Measurements from ENCODE around the gene GRK6.
A peak's percentile ranks its signal among the peaks of the same experiment; 100 is the strongest.

The GRK6 gene

DNA sequence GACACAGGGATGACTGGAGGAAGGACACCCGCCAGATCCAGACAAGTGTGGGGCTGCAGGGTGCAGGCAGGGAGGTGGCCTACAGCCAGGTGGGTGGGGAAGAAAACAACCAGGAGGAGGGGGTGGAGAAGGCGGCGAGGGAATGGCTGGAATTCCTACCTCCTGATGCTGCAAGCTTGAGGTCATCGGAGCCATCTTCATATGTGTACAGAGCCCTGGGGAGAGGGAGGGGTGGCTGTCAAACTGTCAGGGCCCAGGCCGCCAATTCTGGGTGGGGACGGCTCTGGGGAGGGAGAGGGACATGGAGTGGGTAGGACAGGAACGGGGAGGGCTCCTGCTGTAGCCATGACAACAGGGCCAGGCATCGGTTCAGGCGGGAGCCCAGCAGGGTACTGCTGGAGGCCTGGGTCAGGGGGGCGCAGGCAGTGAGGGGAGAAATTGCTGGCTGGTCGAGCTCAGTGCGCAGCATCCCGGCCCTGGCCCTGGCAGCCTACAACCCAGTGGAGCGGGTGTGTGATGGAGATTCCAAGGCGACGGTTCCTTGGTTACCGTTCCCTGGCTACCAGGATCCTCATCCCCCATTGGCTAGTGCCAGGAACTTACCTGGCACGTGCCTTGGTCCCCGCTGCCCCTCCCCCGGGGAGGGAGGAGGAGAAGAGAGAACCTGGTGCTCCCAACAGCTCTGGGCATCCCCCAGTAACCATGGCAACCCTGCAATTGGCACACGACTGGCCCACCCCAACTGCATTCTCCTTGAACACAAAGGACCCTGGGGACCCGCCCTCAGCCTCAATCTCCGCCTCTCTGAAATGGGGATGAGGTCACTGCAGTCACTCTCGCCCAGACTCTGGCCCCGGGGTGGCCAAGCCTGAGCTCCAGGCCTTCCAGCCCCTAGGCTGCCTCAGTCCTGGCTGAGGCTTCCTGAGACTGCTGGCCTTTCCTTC, 42.5 kb downstream of the GRK6 start:
- H3K36me3 Mint-ChIP-seq (ENCODE audit: low read depth), result no peaks in the 10 kb centered on the region
- H3K4me3 Mint-ChIP-seq, result no peak overlapping the region
- no peaks in the 10 kb centered on the region for H3K9me3 Mint-ChIP-seq
- no peak overlapping the region for H3K27ac Mint-ChIP-seq
- peaks cover 5% of the 10 kb centered on the region for H3K4me1 Mint-ChIP-seq (ENCODE audit: low read depth)
- peaks cover 3% of the 10 kb centered on the region for H3K27me3 Mint-ChIP-seq (ENCODE audit: low read depth)

DNA sequence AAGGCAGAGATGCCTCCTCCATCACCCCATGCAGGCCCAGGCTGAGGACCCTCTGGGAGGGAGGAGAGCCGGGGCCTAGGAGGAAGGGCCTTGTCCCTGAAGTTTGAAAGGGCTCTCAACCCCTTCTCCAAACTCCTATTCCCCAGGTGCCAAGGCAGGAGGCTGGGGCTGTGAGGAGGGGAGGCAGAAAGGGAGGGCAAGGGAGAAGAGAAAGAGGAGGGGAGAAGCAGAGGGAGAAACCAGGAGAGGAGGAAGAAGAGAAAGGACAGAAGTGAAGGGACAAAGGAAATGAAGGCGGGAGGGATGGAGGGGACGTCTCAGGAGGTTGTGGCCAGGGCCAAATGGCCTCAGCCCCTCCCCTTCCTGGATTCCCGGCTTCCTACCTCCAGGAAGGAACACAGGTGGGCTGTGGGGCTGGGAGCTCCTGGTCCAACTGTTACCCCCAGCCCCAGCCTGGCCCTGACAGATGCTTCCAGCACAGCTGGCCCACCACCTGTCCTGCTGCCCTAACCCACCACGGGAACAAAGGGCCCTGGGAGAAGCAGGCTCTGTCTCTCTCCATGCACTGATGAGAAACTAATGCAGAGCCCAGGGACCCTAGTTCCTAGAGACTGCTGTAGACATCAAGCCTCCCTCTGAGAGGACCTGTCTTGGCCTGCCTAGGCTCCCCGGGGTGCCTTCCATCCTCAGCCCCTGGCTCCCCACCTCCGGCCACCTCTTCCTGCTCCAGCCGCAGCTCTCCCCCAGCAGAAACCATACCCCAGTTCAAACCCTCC, 43.5 kb downstream of the GRK6 start:
- Mint-ChIP-seq H3K9me3 (no peaks in the 10 kb centered on the region), H3K4me3 (no peak overlapping the region), H3K27me3 (ENCODE audit: low read depth) (peaks cover 11% of the 10 kb centered on the region), H3K27ac (no peak overlapping the region), H3K36me3 (ENCODE audit: low read depth) (no peaks in the 10 kb centered on the region), H3K4me1 (ENCODE audit: low read depth) (peaks cover 8% of the 10 kb centered on the region)

DNA sequence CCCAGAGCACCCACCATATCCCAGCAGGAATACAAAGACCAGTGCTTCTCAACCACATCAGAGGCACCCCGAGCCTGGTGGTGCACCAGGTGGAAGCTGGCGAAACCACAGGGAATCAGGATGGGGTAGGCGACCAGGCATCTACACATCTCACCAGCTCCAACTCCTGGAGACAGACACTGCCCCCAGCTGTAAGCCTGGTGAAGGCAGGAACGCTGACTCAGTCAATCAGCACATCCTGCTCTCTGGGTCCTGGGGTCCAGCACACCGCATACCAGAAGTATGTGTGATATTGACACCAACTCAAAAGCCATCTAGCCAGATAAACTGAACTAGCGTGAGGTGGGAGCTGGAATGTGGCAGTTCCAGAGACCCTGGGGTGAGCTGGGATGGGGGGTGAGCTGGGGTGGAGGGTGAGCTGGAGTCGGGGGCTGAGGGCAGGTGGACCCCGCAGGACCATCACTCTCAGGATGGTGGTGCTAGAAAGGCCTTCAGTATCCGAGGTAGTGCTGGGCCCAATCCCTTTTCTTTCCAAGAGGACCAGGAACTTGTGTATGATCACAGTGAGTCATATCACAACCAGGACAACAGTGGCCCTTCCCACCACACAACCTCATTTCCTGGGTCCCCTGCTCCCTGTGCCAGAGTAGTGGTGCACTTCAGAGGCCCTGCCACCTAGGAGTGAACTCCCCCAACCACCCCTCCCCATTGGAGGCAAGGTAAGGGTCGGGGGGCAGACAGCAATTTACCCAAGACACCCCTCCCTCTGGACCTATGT, 44.5 kb downstream of the GRK6 start:
- H3K9me3 Mint-ChIP-seq, result no peaks in the 10 kb centered on the region
- peaks cover 11% of the 10 kb centered on the region for H3K27me3 Mint-ChIP-seq (ENCODE audit: low read depth)
- no peak overlapping the region for H3K4me3 Mint-ChIP-seq
- H3K27ac Mint-ChIP-seq, result no peak overlapping the region
- H3K36me3 Mint-ChIP-seq (ENCODE audit: low read depth), result no peaks in the 10 kb centered on the region
- peaks cover 16% of the 10 kb centered on the region for H3K4me1 Mint-ChIP-seq (ENCODE audit: low read depth)

DNA sequence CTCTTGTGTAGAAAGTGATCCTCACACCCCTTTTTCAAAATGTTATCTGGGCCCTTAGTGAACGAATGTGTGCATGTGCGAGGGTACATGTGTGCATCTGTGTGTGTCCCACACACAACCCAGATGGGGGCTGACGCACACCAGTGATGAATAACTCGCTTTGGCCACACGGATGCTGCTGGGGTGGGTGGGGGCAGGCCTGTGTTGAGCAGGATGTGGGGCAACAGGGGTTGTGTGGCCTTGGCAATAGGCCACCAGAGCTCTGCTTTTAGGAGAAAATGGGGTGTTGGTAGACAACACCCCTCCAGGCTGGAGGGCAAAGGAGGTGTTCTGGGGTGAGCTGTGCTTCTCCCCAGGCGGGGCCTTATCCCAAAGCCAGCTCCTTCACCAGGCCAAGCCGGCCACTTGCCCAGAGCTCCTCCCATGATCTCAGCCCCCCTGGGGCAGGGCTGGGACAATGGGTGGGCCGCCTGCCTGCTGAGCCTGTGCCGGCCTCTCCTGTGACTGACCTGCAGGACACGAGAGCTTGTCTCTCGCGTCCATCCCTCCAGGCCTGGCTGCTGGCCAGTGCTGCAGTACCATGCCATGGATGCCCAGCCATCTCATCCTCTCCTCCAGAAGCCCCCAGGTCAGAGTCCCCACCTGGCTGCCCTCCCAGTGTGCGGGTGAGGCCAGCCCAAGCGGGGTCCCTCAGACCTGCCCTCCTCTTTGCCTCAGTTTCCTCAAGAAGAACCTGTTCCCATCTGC, 45.3 kb downstream of the GRK6 start:
- no peak overlapping the region for H3K27ac Mint-ChIP-seq

DNA sequence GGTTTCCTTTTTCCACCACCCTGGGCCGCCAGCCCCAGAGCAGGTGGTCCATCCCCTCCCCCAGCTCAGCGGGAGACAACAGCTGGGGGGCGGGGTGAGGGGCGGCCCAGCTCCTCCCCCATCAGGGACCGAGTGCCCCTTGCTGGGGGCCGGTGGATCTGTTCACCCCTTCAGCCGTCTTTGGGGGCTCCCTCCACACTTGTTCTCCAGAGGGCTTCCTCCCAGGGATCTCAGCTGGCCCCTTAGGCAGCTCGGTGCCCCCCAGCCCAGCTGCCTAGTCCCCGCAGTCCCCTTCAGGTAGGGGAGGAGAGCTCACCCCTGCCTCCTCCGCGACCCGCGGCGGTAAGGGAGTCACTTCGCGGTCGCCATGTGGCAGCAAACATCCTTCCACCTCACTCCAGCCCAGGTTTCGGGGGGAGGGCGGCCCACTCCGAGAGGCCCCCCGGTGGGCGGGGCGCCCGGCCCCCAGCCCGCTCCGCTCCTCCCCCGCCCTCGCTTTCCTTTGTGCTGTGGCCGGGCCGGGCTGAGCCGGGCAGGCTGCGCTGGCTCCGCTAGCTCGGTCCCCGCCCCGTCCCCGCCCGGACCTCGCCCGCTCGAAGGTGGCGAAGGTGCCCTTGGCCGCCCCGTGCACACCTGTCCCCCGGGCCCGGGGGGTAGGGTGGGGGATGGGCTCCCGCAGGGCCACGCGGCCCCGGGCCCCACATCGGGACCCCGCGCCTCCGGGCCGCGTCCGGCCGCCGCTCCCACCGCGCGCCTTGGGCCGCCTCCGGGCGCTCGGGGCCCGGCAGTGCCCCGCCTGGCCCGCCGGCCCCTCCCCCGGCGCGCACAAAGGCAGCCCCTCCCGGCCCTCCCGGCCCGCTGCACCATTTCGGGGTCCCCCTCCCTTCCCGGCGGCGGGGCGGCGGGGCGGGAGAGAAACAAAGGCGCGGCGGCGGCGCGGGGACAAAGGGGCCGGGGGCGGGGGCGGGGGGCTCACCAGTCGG, 46.3 kb downstream of the GRK6 start:
- no peaks in the 10 kb centered on the region for H3K36me3 Mint-ChIP-seq (ENCODE audit: low read depth)
- H3K4me3 Mint-ChIP-seq, result peak overlapping the region; percentile 25
- H3K27ac Mint-ChIP-seq, result no peak overlapping the region
- H3K9me3 Mint-ChIP-seq, result no peaks in the 10 kb centered on the region
- H3K4me1 Mint-ChIP-seq (ENCODE audit: low read depth), result peaks cover 20% of the 10 kb centered on the region
- peaks cover 11% of the 10 kb centered on the region for H3K27me3 Mint-ChIP-seq (ENCODE audit: low read depth)

More for the DNA sequence above, 45.3 kb downstream of the GRK6 start:
- H3K27me3 Mint-ChIP-seq (ENCODE audit: low read depth), result peaks cover 11% of the 10 kb centered on the region
- H3K36me3 Mint-ChIP-seq (ENCODE audit: low read depth), result no peaks in the 10 kb centered on the region
- H3K4me1 Mint-ChIP-seq (ENCODE audit: low read depth), result peaks cover 20% of the 10 kb centered on the region
- H3K9me3 Mint-ChIP-seq, result no peaks in the 10 kb centered on the region
- H3K4me3 Mint-ChIP-seq, result no peak overlapping the region

DNA sequence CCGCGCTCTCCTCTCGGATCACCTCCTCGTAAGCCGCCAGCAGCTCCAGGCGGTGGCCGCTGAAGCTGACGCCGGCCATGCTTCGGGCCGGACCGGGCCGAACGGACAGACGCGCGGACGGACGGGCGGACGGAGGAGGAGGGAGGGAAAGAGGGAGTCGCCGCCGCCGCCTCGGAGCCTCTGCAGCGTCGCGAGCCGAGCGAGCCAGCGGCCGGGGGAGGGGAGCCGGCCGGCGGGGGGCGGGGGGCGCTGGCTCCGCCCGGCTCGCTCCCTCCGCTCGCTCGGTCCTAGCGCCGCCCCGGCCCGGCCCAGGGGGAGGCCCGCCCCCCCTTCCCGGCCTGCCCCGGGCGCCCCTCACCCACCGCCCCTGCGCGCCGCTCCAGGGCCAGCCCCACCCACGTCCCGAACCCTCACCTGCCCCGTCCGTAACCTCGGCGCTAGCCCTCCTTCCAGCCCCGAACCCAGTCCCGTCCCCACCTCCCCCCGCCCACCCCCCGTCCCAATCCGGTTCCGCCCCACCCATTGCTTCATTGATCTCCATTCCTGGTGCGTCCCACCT, 47.0 kb downstream of the GRK6 start, which contains the start of gene DBN1:
Gene DBN1 (minus strand): TSS at position 192 of the 559 bp plus-strand sequence. CDS start 113 bp downstream, at position 79.
- peaks cover 11% of the 10 kb centered on the region for H3K27me3 Mint-ChIP-seq (ENCODE audit: low read depth)
- H3K9me3 Mint-ChIP-seq, result no peaks in the 10 kb centered on the region
- no peak within 1 kb of the TSS for H3K27ac Mint-ChIP-seq
- H3K4me3 Mint-ChIP-seq, result peak within 1 kb of the TSS; percentile 84
- H3K4me1 Mint-ChIP-seq (ENCODE audit: low read depth), result peaks cover 20% of the 10 kb centered on the region
- H3K36me3 Mint-ChIP-seq (ENCODE audit: low read depth), result no peaks in the 10 kb centered on the region

DNA sequence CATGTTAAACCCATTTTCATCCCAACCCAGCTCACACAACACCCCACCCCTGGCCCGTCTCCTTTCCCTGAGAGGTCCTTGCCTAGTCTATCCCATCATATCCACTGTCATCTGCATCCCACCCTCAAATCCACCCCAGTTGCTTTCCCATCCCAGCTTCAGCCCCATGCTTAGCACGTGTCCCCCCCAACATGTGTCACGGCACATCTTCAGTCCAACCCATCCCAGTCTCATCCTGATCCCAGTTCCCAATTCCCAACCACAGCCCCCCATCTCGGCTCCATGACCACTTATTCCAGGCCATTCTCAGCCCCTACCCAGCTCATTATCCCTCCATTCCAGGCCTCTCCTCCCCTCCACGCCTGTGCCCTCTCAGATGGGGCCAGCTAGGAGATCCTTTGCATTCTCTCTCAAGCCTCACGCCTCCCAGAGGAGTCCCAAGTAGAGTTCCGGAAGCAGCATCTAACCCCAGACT, 47.6 kb downstream of the GRK6 start:
- H3K27me3 Mint-ChIP-seq (ENCODE audit: low read depth), result peaks cover 11% of the 10 kb centered on the region
- no peaks in the 10 kb centered on the region for H3K9me3 Mint-ChIP-seq
- no peak overlapping the region for H3K27ac Mint-ChIP-seq
- H3K4me1 Mint-ChIP-seq (ENCODE audit: low read depth), result peaks cover 25% of the 10 kb centered on the region
- peak overlapping the region; percentile 84 for H3K4me3 Mint-ChIP-seq
- H3K36me3 Mint-ChIP-seq (ENCODE audit: low read depth), result peaks cover 3% of the 10 kb centered on the region

DNA sequence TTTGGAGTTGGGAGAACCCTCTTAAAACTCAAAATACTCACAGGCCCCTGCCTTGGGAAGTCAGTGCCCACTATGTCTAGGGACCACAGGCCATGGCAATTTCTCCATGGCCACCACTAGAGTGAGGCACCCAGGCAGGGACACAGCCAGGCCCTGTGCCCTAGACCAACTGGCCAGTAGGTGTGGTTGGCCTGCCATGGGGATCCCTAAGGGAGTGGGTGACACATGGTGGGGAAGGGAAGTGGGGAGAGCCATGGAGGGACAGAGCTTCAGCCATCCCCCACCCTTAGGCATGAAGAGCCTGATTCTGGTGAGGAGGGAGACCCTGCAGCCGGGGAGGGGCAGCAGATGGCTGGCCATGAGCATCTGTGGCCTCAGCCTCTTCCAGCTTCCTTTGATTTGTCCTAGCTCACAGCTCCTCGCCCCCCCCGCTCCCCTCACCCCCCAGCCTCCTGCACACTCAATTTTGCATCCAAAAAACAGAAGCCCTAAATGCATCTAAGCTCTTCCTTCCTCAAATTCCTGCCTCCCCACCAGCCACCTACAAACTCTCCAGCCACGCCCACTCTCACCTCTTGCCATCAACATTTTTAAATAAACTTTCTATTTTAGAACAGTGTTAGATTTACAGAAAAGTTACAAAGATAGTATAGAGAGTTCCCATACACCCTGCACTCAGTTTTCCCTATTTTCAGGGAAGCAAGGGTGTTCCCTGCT, 48.5 kb downstream of the GRK6 start:
- Mint-ChIP-seq H3K27ac (no peak overlapping the region), H3K4me1 (ENCODE audit: low read depth) (peaks cover 34% of the 10 kb centered on the region), H3K4me3 (peak overlapping the region; percentile 84), H3K27me3 (ENCODE audit: low read depth) (peaks cover 11% of the 10 kb centered on the region), H3K36me3 (ENCODE audit: low read depth) (peaks cover 5% of the 10 kb centered on the region), H3K9me3 (no peaks in the 10 kb centered on the region)

DNA sequence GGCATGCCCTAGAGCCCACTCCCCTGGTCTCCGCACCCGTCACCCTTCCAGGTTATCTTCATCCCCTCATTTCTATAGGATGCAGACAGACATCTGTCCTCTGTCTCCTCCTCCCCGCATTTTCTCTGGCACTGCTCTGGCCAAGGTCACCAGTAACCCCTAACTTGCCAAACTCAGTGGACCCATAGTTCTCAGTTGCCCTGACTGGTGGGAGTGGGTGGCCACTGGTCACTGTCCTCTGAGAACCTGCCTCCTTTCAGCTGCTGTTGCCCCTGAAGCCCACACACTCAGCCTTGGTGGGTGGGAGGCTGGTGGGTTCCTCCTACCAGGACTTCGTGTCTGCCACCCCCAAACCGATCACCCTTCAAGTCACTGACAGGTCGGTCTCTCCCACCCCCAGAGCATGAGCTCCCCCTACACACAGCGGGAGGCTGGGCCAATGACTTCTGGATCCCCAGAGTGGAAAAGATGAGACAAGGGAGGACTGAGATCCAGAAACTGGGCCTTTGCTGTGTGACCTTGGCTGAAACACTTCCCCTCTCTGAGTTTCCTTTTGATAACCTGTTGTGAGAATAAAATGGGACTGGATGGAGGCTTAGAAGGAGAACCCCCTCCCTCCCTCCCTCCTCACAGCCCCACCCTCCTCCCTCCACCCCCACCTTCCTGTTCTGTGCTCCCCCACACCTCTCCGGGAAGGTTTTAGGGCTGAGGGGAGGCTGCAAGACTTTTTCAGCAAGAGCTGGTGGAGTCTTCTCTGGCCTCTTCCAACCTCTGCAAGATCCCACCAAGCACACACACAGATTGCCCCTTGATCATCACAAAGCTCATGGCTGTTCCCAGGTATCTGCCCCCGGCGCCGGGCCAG, 49.3 kb downstream of the GRK6 start:
- Mint-ChIP-seq H3K4me1 (ENCODE audit: low read depth) (peaks cover 35% of the 10 kb centered on the region), H3K36me3 (ENCODE audit: low read depth) (peaks cover 5% of the 10 kb centered on the region), H3K27ac (peak overlapping the region; percentile 43), H3K4me3 (no peak overlapping the region), H3K9me3 (no peaks in the 10 kb centered on the region), H3K27me3 (ENCODE audit: low read depth) (peaks cover 11% of the 10 kb centered on the region)

DNA sequence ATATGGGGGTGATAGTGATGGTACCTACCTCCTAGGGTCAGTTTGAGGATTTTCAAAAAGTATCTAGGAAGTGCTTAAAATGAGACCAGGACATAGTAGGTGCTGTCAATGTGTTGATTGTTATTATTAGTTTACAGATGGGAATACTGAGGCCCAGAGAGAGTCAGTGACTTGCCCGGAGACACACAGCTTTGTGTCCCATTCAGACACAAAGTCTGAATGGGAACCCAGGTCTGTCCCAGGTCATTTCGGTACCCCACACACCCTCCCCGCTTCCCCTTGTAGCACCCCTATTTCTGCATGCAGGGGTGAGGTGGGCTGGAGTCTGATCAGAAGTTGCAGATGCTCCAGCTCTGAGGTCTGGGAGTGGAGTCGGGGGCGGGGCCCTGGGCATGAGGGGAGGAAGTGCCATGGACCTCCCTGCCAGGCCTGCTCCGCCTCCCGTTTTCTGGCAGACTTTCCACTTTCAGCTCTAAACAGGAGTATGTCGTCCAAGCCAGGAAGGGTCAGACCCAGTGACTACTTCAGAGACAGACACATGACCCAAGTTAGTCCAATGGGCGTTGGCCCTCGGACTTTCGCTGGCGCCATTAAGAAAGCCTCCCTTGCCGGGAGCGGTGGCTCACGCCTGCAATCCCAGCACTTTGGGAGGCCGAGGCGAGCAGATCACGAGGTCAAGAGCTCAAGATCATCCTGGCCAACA, 50.2 kb downstream of the GRK6 start:
- Mint-ChIP-seq H3K4me1 (ENCODE audit: low read depth) (peaks cover 32% of the 10 kb centered on the region), H3K27ac (no peak overlapping the region), H3K4me3 (no peak overlapping the region)

More for the DNA sequence above, 50.2 kb downstream of the GRK6 start:
- peaks cover 5% of the 10 kb centered on the region for H3K36me3 Mint-ChIP-seq (ENCODE audit: low read depth)
- H3K9me3 Mint-ChIP-seq, result no peaks in the 10 kb centered on the region
- H3K27me3 Mint-ChIP-seq (ENCODE audit: low read depth), result peaks cover 11% of the 10 kb centered on the region

Measured in T-helper 1 cell treated with Interleukin-12 subunit alpha and Interleukin-12 subunit beta and Interleukin-4 antibody, amounts not matched to agents 30 μg/mL and 1 μg/mL, for 36 hours (primary cell).